PC-3 (cell line): ENCODE data around the gene MAST4. TPM values are rescaled to one million over a fixed set of nuclear protein-coding genes. Genes with fewer than 3 reads are reported as not detected.

ENCODE experiments used
- ATAC-seq: fragments of 200-7000 bp; cut with Tn5 transposase; 2 replicates; pipeline ENCODE4 v1.9.1; 2020; ENCODE audit warnings: mild to moderate bottlenecking, moderate library complexity
- BruUV-seq: library from RNA; stranded (reverse); fragments of 400-500 nt; replicated peaks from 2 replicates; lab custom pipeline; 2021; lab: Mats Ljungman, UMichigan
- CTCF ChIA-PET: fragments of 300-600 bp; sonication (Branson Sonifier 250); formaldehyde crosslinking; loops from one replicate; lab custom pipeline; 2022; ENCODE audit warnings: antibody characterized with exemption; lab: Charles Lee
- POLR2A ChIA-PET: fragments of 300-600 bp; sonication (Branson Sonifier 250); formaldehyde crosslinking; loops from one replicate; lab custom pipeline; 2022; ENCODE audit warnings: antibody characterized with exemption; ENCODE audit not compliant: unreplicated experiment; lab: Charles Lee
- DNase-seq: peaks from one replicate; pipeline ENCODE4 v3.0.0-alpha.2; 2015
- H2AFZ ChIP-seq: fragments of 300-600 bp; sonication (generic); 2 replicates; pipeline ENCODE4 v1.6.0; 2016; ENCODE audit warnings: antibody characterized with exemption, low read length
- H3F3A ChIP-seq: fragments of 300-600 bp; sonication (generic); one replicate; pipeline ENCODE4 v1.6.0; 2017; ENCODE audit warnings: antibody characterized with exemption, low read length, control low read depth, mild to moderate bottlenecking; ENCODE audit not compliant: unreplicated experiment
- H3K27ac ChIP-seq: fragments of 300-600 bp; sonication (generic); 2 replicates; pipeline ENCODE4 v1.5.1; 2016; ENCODE audit warnings: mild to moderate bottlenecking, low read length
- H3K27me3 ChIP-seq: fragments of 300-600 bp; sonication (generic); 2 replicates; pipeline ENCODE4 v1.6.1; 2016; ENCODE audit warnings: low read length, mixed read lengths
- H3K36me3 ChIP-seq: fragments of 300-600 bp; sonication (generic); 2 replicates; pipeline ENCODE4 v1.6.1; 2016; ENCODE audit warnings: low read depth, mixed run types, low read length, mixed read lengths
- H3K4me1 ChIP-seq: fragments of 300-600 bp; sonication (generic); 2 replicates; pipeline ENCODE4 v1.5.1; 2016; ENCODE audit warnings: low read length; ENCODE audit not compliant: insufficient read depth
- H3K4me2 ChIP-seq: fragments of 300-600 bp; sonication (generic); 2 replicates; pipeline ENCODE4 v1.6.0; 2016; ENCODE audit warnings: low read length
- H3K4me3 ChIP-seq: fragments of 300-600 bp; sonication (generic); 2 replicates; pipeline ENCODE4 v1.5.1; 2016; ENCODE audit warnings: mild to moderate bottlenecking, low read length, mixed read lengths
- H3K79me2 ChIP-seq: fragments of 300-600 bp; sonication (generic); 2 replicates; pipeline ENCODE4 v1.6.1; 2017; ENCODE audit warnings: low read length, mixed read lengths
- H3K9ac ChIP-seq: fragments of 300-600 bp; sonication (generic); 2 replicates; pipeline ENCODE4 v1.6.0; 2016; ENCODE audit warnings: mild to moderate bottlenecking, low read length
- H3K9me2 ChIP-seq: fragments of 300-600 bp; sonication (generic); replicated peaks from 2 replicates; pipeline ENCODE4 v1.6.1; 2016; ENCODE audit warnings: mixed run types, low read length, mixed read lengths
- H3K9me3 ChIP-seq: fragments of 300-600 bp; sonication (generic); 2 replicates; pipeline ENCODE4 v1.6.1; 2016; ENCODE audit warnings: low read length, mixed read lengths
- H4K20me1 ChIP-seq: fragments of 300-600 bp; sonication (generic); 2 replicates; pipeline ENCODE4 v1.6.1; 2016; ENCODE audit warnings: low read length, mixed read lengths
- CTCF ChIP-seq: fragments of 300-600 bp; sonication (generic); conservative IDR thresholded peaks from 2 replicates; pipeline ENCODE4 v1.5.1; 2017; ENCODE audit warnings: antibody characterized with exemption, low read depth, mild to moderate bottlenecking, low read length
- EZH2 ChIP-seq: fragments of 300-600 bp; sonication (generic); IDR thresholded peaks from one replicate; pipeline ENCODE4 v1.6.1; 2017; ENCODE audit warnings: antibody characterized with exemption, mild to moderate bottlenecking, low read length; ENCODE audit not compliant: unreplicated experiment
- EZH2phosphoT487 ChIP-seq: fragments of 300-600 bp; sonication (generic); IDR thresholded peaks from 2 replicates; pipeline ENCODE4 v1.6.1; 2018; ENCODE audit warnings: mild to moderate bottlenecking, antibody characterized with exemption, low read length, borderline replicate concordance
- intact Hi-C: fragments of 100-400 bp; cut with micrococcal nuclease; formaldehyde crosslinking; loops from 2 replicates; pipeline ENCODE4 v1.9.0; 2023
- total RNA-seq: library from RNA; depleted of rRNA; stranded (reverse); fragments of >200 nt; gene quantifications from 2 replicates; pipeline ENCODE4 v1.2.3, GENCODE V29; 2014

MAST4 gene
- total RNA-seq, 1 experiment from 2014 or later = 7.9 TPM

DNA sequence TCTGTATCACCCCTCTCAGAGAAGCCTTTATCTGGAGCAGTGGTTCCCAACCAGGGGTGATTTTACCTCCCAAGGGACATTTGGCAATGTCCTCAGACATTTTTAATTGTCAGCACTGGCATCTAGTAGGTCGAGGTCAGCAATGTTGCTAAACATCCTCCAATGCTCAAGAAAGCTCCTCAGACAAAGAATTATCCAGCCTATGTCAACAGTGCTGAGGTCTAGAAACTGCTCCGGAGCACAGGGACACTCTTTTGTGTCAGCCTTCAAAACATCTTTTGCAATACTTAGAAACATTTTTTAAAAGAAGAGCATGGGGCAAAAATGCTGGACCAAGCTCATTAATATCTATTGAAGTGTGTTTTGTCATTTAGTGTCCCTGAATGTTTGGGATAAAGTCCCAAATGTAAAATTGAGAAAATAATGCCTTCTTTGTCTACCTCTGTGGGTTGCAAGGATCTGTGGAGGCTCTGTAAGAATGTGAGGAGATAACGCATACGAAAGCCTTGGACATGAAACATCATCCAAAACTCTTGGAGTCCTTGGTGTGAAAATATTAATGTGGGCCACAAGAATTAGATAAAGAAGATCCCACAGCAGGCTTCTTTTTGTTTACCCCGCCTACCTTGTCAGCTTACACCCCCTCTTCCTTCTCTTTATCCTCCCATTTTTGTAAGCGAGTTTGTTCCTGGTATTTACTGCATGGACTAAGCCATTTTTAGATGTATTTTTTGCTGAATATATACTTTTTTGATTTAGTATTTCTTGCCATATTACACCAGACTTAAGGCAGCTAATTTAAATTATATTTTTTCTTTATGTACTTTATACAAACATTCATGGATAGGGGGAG is 406.9 kb downstream of the MAST4 start:
- ChIA-PET CTCF (no interaction called here), POLR2A (interaction anchor here (0.5 kb wide), 1 partner anchor 28 kb away, joined by 3 read pairs; no protein-coding TSS in a partner anchor)
- H3K27ac ChIP-seq = peak overlapping the region; percentile 90
- BruUV-seq = no TSS peak
- H3K27me3 ChIP-seq = no peaks in the 10 kb centered on the region
- peak overlapping the region; percentile 90 for H3K9ac ChIP-seq
- H3K4me1 ChIP-seq = peaks cover 51% of the 10 kb centered on the region
- H3K4me2 ChIP-seq = peak overlapping the region; percentile 92
- peaks cover 35% of the 10 kb centered on the region for H3K79me2 ChIP-seq
- H3K9me3 ChIP-seq = no peaks in the 10 kb centered on the region
- H2AFZ ChIP-seq = no peak overlapping the region; the same call in 1 of the 2 replicates
- no peaks in the 10 kb centered on the region for H3K9me2 ChIP-seq
- no peak for DNase-seq
- H3F3A ChIP-seq = no peaks in the 10 kb centered on the region
- no peak for TF ChIP-seq EZH2phosphoT487
- TF ChIP-seq CTCF = no peak
- TF ChIP-seq EZH2 = no peak
- H3K4me3 ChIP-seq = peak overlapping the region; percentile 91
- no peaks in the 10 kb centered on the region for H4K20me1 ChIP-seq
- intact Hi-C loops = loop anchor here (5.0 to 10.0 kb wide), 2 partner anchors 46 to 188 kb away; no protein-coding TSS in a partner anchor
- H3K36me3 ChIP-seq = no peaks in the 10 kb centered on the region
- ATAC-seq = no peak

DNA sequence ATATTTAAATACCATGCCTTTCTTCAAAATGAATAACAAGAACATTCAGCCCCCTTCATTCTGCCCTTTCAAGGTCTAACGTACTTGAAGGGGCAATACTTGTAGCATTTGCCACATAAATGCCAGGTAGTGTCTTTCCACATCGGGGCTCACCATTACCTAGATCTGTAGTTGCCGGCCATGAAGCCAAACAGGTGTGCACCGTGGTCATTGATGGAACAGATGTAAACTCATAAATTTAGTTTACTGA is 407.4 kb downstream of the MAST4 start:
- Histone ChIP-seq H3K4me2 (peak overlapping the region; percentile 92), H3K9ac (peak overlapping the region; percentile 90), H3K79me2 (peaks cover 41% of the 10 kb centered on the region), H3K9me3 (no peaks in the 10 kb centered on the region), H3K4me3 (peak overlapping the region; percentile 91), H3K4me1 (peaks cover 56% of the 10 kb centered on the region), H3K36me3 (no peaks in the 10 kb centered on the region), H4K20me1 (no peaks in the 10 kb centered on the region), H3F3A (no peaks in the 10 kb centered on the region), H3K27me3 (no peaks in the 10 kb centered on the region), H3K27ac (peak overlapping the region; percentile 90), H3K9me2 (no peaks in the 10 kb centered on the region), H2AFZ (no peak overlapping the region; the same call in 1 of the 2 replicates)
- no peak for ATAC-seq
- BruUV-seq = TSS peak; percentile 89
- POLR2A ChIA-PET = no interaction called here
- TF ChIP-seq CTCF (no peak), EZH2 (no peak), EZH2phosphoT487 (no peak)
- CTCF ChIA-PET = no interaction called here
- intact Hi-C loops = loop anchor here (5.0 to 10.0 kb wide), 2 partner anchors 46 to 189 kb away; no protein-coding TSS in a partner anchor
- no peak for DNase-seq
